Motor neuron (in vitro differentiated cells): ENCODE data around the gene SCEL. TPM values are rescaled to one million over a fixed set of nuclear protein-coding genes. Genes with fewer than 3 reads are reported as not detected.
"Not testable (repeated sequence)": the region's sequence is repeated elsewhere in the genome, so short reads cannot be mapped to it uniquely, and the experiment has no call there.

Experiments used
- ATAC-seq, 8 experiments: fragments of 200-7000 bp; cut with Tn5 transposase; replicated peaks in 6 of 8; 2 replicates each; pipeline ENCODE4 v1.8.0; 2021; ENCODE audit warnings: mild to moderate bottlenecking in 8 of 8, moderate library complexity in 8 of 8
- H3K27ac ChIP-seq, 2 donors: fragments of 250-450 bp; sonication (Bioruptor Pico); 2 replicates each; pipeline ENCODE4 v1.9.0; 2021; ENCODE audit warnings: antibody characterized with exemption in 2 of 2, mild to moderate bottlenecking in 2 of 2, moderate library complexity in 1 of 2
- H3K4me1 ChIP-seq, 2 donors: fragments of 250-450 bp; sonication (Bioruptor Pico); replicated peaks in 1 of 2; 2 replicates each; pipeline ENCODE4 v1.6.1; 2021; ENCODE audit warnings: antibody characterized with exemption in 2 of 2, mild to moderate bottlenecking in 2 of 2, moderate library complexity in 1 of 2
- H3K4me3 ChIP-seq, 5 donors: fragments of 250-450 bp; sonication (Bioruptor Pico); 2 replicates each; pipeline ENCODE4 v1.9.0; 2021; ENCODE audit warnings: antibody characterized with exemption in 5 of 5, mild to moderate bottlenecking in 5 of 5, moderate library complexity in 4 of 5
- WGBS, 10 experiments: fragments of 450-650 bp; shearing (Covaris generic); methylation state at CpG; one replicate each; pipeline ENCODE4 v1.0.0; 2022; 5-methylcytosine and 5-hydroxymethylcytosine counted together
- in situ Hi-C, 9 experiments: fragments of 400-800 bp; cut with MboI; loops; one replicate each; pipeline ENCODE4 v1.15.0; 2021; ENCODE audit warnings: low sequenced_read_pairs in 9 of 9, low pct_unique_long_range_greater_than_20kb in 2 of 9; ENCODE audit not compliant: unreplicated experiment in 9 of 9
- total RNA-seq, 8 experiments: library from RNA; unstranded; fragments of 300-600 nt; gene quantifications; 2 replicates each; pipeline versions ENCODE4 v1.2.3 to v1.2.4, GENCODE V29; 2022

SCEL gene
- total RNA-seq, 8 experiments from 2014 or later, result 0.14 to 0.43 (median 0.21) TPM; not detected in 2

DNA sequence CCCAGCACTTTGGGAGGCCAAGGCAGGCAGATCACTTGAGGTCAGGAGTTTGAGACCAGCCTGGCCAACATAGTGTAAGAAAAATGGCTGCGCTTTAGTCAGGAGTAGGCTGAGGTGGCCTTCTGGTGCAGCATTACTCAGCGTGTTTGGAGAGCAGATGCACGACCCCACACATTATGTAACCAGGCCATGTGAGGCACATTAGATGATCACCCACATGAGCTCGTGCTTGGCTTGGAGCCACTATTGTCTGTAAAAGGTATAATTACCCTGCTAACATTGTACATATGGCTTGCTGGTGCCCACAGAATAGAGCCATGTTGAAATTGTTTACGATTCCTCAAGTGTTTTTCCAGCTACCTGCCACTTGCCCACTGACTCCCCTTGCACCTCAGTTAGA, 24.0 kb upstream of the SCEL start:
- 37 to 100% (median 73%) methylated on average over 1 to 5 of the region's 5 CpGs; no CpG with 5 or more reads in 1 of the 10 experiments for whole genome bisulfite sequencing, 10 experiments

DNA sequence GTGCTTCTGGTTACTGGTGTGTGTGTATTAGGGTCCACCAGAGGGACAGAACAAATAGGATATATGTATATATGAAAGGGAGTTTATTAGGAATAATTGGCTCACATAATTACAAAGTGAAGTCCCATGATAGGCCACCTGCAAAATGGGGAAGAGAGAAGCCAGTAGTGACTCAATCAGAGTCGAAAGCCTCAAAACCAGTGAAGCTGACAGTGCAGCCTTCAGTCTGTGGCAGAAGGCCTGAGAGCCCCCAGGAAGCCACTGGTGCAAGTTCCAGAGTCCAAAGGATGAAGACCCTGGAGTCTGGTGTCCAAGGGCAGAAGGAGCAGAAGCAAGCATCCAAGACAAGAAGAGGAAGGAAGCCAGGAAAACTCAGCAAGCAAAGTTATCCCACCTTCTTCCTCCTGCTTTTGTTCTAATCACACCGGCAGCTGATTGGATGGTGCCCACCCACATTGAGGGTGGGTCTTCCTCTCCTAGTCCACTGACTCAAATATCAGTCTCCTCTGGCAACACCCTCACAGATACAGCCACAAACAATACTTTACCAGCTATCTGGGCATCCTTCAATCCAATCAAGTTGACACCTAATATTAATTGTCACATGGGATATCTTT, 21.7 kb upstream of the SCEL start:
- in situ Hi-C loops, result no loop called here
- ATAC-seq, result no peak
- Histone ChIP-seq H3K4me1 (no peaks in the 10 kb centered on the region), H3K27ac (no peak overlapping the region), H3K4me3 (no peak overlapping the region)
- 86 to 100% (median 92%) methylated on average over 1 to 2 of the region's 2 CpGs; no CpG with 5 or more reads in 5 of the 10 experiments for WGBS, 10 experiments

More for the DNA sequence above, 24.0 kb upstream of the SCEL start:
- Histone ChIP-seq H3K4me1 (no peaks in the 10 kb centered on the region), H3K4me3 (no peak overlapping the region), H3K27ac (no peak overlapping the region)
- in situ Hi-C loops, result no loop called here
- ATAC-seq, result peak in 1 of 8 experiments; percentile 11

DNA sequence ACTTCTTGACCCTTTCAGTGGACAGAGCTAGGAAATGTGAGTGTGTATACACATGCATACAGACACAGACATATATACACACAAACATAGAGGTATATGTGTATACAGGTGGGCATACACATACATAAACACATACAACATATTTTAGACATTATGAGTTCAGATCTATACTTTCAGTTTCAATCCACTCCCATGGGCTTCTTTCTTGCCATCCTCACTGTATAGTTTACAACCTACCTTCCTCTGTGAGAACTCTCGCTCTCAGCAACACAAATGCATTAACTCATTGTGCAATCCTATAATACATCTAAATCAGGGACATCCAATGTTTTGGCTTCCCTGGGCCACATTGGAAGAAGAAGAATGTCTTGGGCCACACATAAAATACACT, 21.2 kb upstream of the SCEL start:
- Histone ChIP-seq H3K4me3 (no peak overlapping the region), H3K27ac (no peak overlapping the region), H3K4me1 (no peaks in the 10 kb centered on the region)
- no peak for ATAC-seq
- in situ Hi-C loops, result no loop called here
- 0 to 50% (median 29%) methylated on average over 1 of the region's 1 CpG; no CpG with 5 or more reads in 5 of the 10 experiments for WGBS, 10 experiments

DNA sequence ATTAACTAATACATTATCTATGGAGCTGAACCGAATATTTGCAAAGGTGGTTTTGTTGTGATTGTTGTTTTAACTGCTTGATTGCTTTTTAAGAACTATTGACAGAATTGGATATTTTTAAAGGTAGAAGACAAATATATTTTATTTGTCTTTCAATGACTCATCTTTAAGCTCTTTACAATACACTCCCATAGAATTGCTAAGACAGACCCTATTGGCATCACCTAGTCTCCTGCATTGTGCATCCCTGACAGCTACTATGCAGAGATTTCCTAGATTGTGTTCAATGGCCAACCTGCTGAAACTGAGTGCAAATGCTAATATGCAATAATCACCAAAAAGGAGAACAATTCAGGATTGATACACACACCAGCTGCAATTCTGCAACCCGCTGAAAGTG, 19.7 kb upstream of the SCEL start:
- in situ Hi-C loops, result no loop called here
- H3K27ac ChIP-seq, result no peak overlapping the region
- no peaks in the 10 kb centered on the region for H3K4me1 ChIP-seq
- 60 to 100% (median 86%) methylated on average over 1 to 2 of the region's 2 CpGs; no CpG with 5 or more reads in 3 of the 10 experiments for WGBS, 10 experiments
- H3K4me3 ChIP-seq, result no peak overlapping the region
- ATAC-seq, result peak in 3 of 8 experiments; percentile 27 to 38 (median 37)

DNA sequence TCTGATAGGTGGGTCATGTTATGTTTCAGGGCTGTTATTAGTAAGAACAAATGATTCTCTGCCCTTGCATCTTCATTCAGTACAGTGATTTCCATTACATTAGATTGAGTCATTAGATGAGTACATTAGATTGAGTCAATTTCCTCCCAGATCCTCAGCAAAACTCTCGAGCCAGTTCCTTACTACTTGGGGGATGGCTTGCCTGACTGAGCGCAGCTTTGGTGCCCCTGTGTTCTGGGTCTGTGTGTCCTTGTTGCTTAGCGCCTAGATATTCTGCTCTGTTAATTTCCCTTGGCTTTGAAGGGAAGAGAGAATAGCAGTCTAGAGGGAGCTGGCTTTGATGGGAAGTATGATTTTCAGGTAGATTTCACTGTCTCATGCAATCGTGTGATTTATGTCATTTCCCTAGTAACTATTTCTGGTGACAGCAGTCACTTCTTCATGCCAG, 19.1 kb upstream of the SCEL start:
- no peak overlapping the region for H3K4me3 ChIP-seq
- in situ Hi-C loops, result no loop called here
- 34 to 90% (median 50%) methylated on average over 1 to 3 of the region's 4 CpGs; no CpG with 5 or more reads in 3 of the 10 experiments for WGBS, 10 experiments
- peaks cover 3 to 4% of the 10 kb centered on the region in 2 donors for H3K4me1 ChIP-seq
- peak in 5 of 8 experiments; percentile 61 to 92 (median 81) for ATAC-seq
- H3K27ac ChIP-seq, result no peak overlapping the region

DNA sequence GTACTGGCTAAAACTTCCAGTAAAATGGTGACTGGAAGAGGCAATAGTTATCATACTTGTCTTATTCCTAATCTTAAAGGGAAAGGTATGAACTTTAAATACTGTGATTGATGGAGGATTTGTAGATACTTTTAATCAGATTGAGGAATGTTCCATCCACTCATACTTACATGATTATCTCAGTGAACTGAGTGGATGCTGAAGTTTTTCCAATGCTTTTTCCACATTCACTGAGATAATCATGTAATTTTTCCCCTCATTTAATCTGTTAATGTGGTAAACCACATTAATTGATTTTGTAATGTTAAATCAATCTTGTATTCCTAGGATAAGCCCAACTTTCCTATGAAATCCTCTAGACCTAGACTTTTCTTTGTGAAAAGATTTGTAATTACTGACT, 17.2 kb upstream of the SCEL start:
- Histone ChIP-seq H3K4me3 (no peak overlapping the region), H3K4me1 (peaks cover 4 to 5% of the 10 kb centered on the region in 2 donors), H3K27ac (no peak overlapping the region)
- ATAC-seq, result no peak
- in situ Hi-C loops, result no loop called here

DNA sequence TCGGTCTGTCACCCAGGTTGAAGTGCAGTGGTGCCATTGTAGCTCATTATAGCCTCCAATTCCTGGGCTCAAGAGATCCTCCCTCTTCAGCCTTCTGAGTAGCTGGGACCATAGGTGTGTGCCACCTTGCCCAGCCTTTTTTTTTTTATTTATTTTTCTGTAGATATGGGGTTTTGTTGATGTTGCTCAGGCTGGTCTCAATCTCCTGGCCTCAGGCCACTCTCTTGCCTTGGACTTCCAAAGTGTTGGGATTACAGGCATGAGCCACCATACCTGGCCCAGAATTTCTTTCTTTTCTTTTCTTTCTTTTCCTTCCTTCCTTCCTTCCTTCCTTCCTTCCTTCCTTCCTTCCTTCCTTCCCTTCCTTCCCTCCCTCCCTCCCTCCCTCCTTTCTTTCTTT, 16.1 kb upstream of the SCEL start:
- H3K4me1 ChIP-seq, H3K27ac ChIP-seq, ATAC-seq, in situ Hi-C loops, H3K4me3 ChIP-seq: not testable (repeated sequence)
- WGBS, 10 experiments, result 43 to 100% (median 86%) methylated on average over 1 of the region's 1 CpG; no CpG with 5 or more reads in 2 of the 10 experiments

DNA sequence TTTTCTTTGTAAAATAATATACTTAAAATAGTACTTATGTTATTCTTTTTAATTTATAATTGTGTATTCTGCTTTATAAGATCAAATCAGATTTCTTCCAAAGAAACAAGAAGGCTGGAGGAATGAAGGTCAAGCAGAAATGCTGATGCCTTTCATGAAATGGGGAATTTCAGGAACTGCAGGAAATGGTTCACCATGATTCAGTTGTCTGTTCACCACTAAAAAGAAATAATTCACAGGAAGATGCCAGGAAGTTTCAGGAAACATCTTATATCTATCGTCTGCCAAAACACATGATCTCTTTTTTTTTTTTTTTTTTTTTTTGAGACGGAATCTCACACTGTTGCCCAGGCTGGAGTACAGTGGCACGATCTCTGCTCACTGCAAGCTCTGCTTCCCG, 15.7 kb upstream of the SCEL start:
- Histone ChIP-seq H3K27ac (no peak overlapping the region), H3K4me1 (peaks cover 4 to 5% of the 10 kb centered on the region in 2 donors), H3K4me3 (no peak overlapping the region)
- ATAC-seq, result no peak
- 13 to 100% (median 65%) methylated on average over 1 to 4 of the region's 4 CpGs; no CpG with 5 or more reads in 2 of the 10 experiments for WGBS, 10 experiments
- in situ Hi-C loops, result no loop called here

DNA sequence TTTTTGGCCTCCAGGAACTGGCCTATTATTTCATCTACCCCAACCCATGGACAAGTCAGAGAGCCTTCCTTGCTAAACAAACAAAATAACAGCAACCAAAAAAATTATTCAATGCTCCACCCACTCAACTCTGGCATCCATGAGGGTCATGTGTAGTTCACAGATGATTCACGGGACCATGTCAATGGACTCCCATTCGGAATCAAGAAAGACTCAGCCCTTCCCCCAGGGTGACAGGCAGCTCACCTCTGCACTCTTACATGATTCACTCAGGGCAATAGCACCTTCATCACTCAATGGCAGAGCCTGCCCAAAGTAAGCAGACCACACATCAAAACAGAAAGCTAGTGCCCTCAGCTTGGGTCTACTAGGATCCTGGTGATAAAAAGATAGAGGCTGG, 14.3 kb upstream of the SCEL start:
- peak in 4 of 8 experiments; percentile 39 to 78 (median 54) for ATAC-seq

DNA sequence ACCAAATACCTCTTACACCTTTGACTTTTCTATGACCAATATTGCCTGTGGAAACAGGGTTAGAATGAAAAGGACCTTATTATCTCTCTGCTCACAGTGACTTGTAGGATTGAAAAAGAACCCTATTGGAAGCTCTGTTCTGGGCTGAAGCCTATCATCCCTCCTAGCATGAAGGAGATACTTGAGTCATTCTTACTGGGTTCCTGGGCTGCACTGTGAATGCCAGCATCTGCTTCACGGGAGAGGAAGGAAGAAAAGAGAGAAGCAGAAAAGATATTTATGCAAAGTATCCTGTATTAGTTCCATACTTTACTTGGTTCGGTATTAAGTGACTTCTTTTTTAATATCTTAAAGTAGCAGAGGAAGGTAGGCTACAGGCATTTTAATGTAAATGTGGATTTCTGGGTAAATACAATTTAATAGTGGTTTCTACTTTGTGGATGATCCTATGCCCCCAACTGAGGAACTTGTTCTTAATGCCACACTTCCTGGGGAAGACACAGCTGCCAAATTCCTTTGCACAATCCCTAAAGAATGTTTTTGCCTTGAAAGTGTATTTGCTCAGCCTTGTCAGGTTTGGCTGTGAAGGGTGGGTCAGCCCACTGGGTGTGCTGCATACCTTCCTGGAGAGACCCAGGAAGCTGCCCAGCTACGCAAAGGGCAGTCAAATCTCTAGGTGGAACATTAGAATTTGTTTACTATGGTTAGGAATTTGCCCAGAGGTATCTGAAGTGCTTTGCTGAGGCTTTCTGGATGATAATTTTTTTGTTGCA, 13.7 kb upstream of the SCEL start:
- Histone ChIP-seq H3K4me1 (peaks cover 4 to 5% of the 10 kb centered on the region in 2 donors), H3K27ac (no peak overlapping the region), H3K4me3 (no peak overlapping the region)
- 5 to 100% (median 60%) methylated on average over 1 to 3 of the region's 3 CpGs; no CpG with 5 or more reads in 1 of the 10 experiments for whole genome bisulfite sequencing, 10 experiments
- peak in 3 of 8 experiments; percentile 16 to 75 (median 37) for ATAC-seq
- in situ Hi-C loops, result no loop called here

More for the DNA sequence above, 14.3 kb upstream of the SCEL start:
- Histone ChIP-seq H3K27ac (no peak overlapping the region), H3K4me1 (peaks cover 4 to 5% of the 10 kb centered on the region in 2 donors), H3K4me3 (no peak overlapping the region)
- WGBS, 10 experiments, result 0 to 80% (median 17%) methylated on average over 1 to 2 of the region's 2 CpGs; no CpG with 5 or more reads in 5 of the 10 experiments
- in situ Hi-C loops, result no loop called here

DNA sequence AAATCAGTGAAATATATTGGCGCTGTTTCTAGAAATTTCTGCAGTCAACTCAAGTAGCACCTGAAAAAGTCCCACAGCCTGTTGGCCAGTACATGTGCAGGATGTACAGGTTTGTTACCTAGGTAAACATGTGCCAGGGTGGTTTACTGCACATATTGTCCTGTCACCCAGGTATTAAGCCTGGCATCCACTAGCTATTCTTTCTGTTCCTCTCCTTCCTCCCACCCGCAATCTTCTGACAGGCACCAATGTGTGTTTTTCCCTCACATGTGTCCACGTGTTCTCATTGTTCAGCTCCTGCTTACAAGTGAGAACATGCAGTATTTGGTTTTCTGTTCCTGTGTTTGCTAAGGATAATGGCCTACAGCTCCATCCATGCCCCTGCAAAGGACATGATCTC, 13.1 kb upstream of the SCEL start:
- H3K4me1 ChIP-seq, result peaks cover 4 to 5% of the 10 kb centered on the region in 2 donors
- no peak overlapping the region for H3K27ac ChIP-seq
- ATAC-seq, result no peak
- WGBS, 10 experiments, result 86 to 100% (median 95%) methylated on average over 1 to 3 of the region's 3 CpGs; no CpG with 5 or more reads in 2 of the 10 experiments
- in situ Hi-C loops, result no loop called here
- no peak overlapping the region for H3K4me3 ChIP-seq

DNA sequence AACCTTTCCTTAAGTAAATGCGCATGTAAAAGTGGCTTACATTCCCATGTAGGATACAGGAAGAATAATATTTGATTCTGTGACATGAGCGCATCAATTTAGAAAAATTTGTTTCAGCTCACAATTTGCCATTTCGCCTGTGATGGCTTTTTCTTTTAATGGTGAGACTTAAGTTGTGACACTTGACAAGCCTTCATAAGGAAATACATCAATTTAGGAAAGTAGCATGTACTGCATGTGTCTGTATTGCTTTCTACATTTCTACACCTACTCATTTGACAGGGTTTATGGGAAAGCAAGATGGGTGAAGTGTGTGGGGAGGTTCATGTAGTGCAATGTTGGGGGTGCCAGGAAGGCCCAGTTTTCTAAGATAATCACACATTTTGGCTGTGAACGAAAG, 12.1 kb upstream of the SCEL start:
- in situ Hi-C loops, result no loop called here
- H3K27ac ChIP-seq, result no peak overlapping the region
- peaks cover 4 to 5% of the 10 kb centered on the region in 2 donors for H3K4me1 ChIP-seq
- no peak overlapping the region for H3K4me3 ChIP-seq
- no peak for ATAC-seq
- 40 to 100% (median 97%) methylated on average over 1 to 4 of the region's 4 CpGs; no CpG with 5 or more reads in 1 of the 10 experiments for WGBS, 10 experiments
